Prostate gland (tissue), 2 donors: ENCODE results near the gene GRB10. TPM values are rescaled to one million over a fixed set of nuclear protein-coding genes. Genes with fewer than 3 reads are reported as not detected.

Source experiments
- DNase-seq: peaks from one replicate; pipeline ENCODE4 v3.0.0-alpha.2; 2019; ENCODE audit warnings: low spot score
- H3K27ac ChIP-seq, 2 donors: fragments of 200-600 bp; sonication (generic); 2 replicates each; pipeline ENCODE4 v1.5.1; 2017 to 2019
- H3K27me3 ChIP-seq: fragments of 200-600 bp; sonication (generic); replicated peaks from 2 replicates; pipeline ENCODE4 v1.5.1; 2019; ENCODE audit not compliant: insufficient read depth
- H3K36me3 ChIP-seq, 2 donors: fragments of 200-600 bp; sonication (generic); 1 replicate in 1 of 2; 2 replicates in 1 of 2; pipeline versions ENCODE4 v1.5.1 to v1.8.1; 2017 to 2019
- H3K4me1 ChIP-seq: fragments of 200-600 bp; sonication (generic); replicated peaks from 2 replicates; pipeline ENCODE4 v1.5.1; 2019
- H3K4me3 ChIP-seq, 2 donors: fragments of 200-600 bp; sonication (generic); 2 replicates each; pipeline ENCODE4 v1.5.1; 2017 to 2019
- H3K9me3 ChIP-seq: fragments of 200-600 bp; sonication (generic); 2 replicates; pipeline ENCODE4 v1.5.1; 2017
- CTCF ChIP-seq, 4 experiments: fragments of 200-600 bp in 2 of 4; fragments of 450-650 bp in 2 of 4; sonication (generic) in 2 of 4; IDR thresholded peaks; 1 replicate in 3 of 4; 2 replicates in 1 of 4; pipeline ENCODE4 v1.5.1; 2016 to 2019; ENCODE audit warnings: antibody characterized with exemption in 4 of 4, mild to moderate bottlenecking in 2 of 4, moderate library complexity in 2 of 4
- POLR2A ChIP-seq: fragments of 450-650 bp; IDR thresholded peaks from one replicate; pipeline ENCODE4 v1.6.1; 2016; ENCODE audit warnings: antibody characterized with exemption, mild to moderate bottlenecking
- POLR2AphosphoS5 ChIP-seq: sonication (generic); formaldehyde crosslinking; IDR thresholded peaks from one replicate; pipeline ENCODE4 v1.6.1; 2017; ENCODE audit warnings: antibody characterized with exemption
- WGBS: methylation state at CpG from one replicate; pipeline ENCODE4 v1.1.5; 2018; 5-methylcytosine and 5-hydroxymethylcytosine counted together
- intact Hi-C: fragments of 100-400 bp; cut with DNase I; formaldehyde crosslinking; loops from one replicate; pipeline ENCODE4 v1.14.2; 2022
- total RNA-seq, 2 donors: library from RNA; depleted of rRNA; stranded (reverse); fragments of >200 nt; gene quantifications; one replicate each; pipeline ENCODE4 v1.1.0, GENCODE V29; 2016

The GRB10 gene
- total RNA-seq, 2 donors from 2014 or later = 54.3 to 63.1 TPM

- Histone ChIP-seq H3K4me1 (no peaks in the 10 kb centered on the region), H3K27me3 (no peaks in the 10 kb centered on the region), H3K9me3 (no peaks in the 10 kb centered on the region), H3K4me3 (no peak overlapping the region), H3K27ac (no peak overlapping the region), H3K36me3 (no peaks in the 10 kb centered on the region)
- TF ChIP-seq POLR2AphosphoS5 (no peak), CTCF (IDR thresholded peaks at IDR 0.05) (no peak)
- DNase-seq = no peak
- intact Hi-C loops = no loop called here
- WGBS = 76% methylated on average over 5 of the region's 5 CpGs
These were observed 49.1 kb downstream of the GRB10 start for GRCh38 chr7:50733552-50733951.

- Histone ChIP-seq H3K27ac (no peak overlapping the region), H3K36me3 (no peaks in the 10 kb centered on the region), H3K4me3 (no peak overlapping the region), H3K27me3 (no peaks in the 10 kb centered on the region), H3K4me1 (no peaks in the 10 kb centered on the region), H3K9me3 (no peaks in the 10 kb centered on the region)
- DNase-seq = no peak
- no peak for TF ChIP-seq CTCF (IDR thresholded peaks at IDR 0.05)
- no peak for TF ChIP-seq POLR2AphosphoS5
- TF ChIP-seq POLR2A = no peak
- intact Hi-C loops = no loop called here
- 93% methylated on average over 21 of the region's 21 CpGs for WGBS
These were observed 50.8 kb downstream of the GRB10 start for GRCh38 chr7:50731703-50732582.

- no peak overlapping the region for H3K4me3 ChIP-seq
- H3K9me3 ChIP-seq = no peaks in the 10 kb centered on the region
- no peaks in the 10 kb centered on the region for H3K36me3 ChIP-seq
- no peak for TF ChIP-seq POLR2AphosphoS5
- TF ChIP-seq CTCF (IDR thresholded peaks at IDR 0.05) = no peak
- no peak for TF ChIP-seq POLR2A
- DNase-seq = no peak
- WGBS = 69% methylated on average over 12 of the region's 12 CpGs
- H3K27me3 ChIP-seq = no peaks in the 10 kb centered on the region
- intact Hi-C loops = no loop called here
- H3K4me1 ChIP-seq = no peaks in the 10 kb centered on the region
- H3K27ac ChIP-seq = no peak overlapping the region
These were observed 52.0 kb downstream of the GRB10 start for GRCh38 chr7:50730446-50731400.

GRCh38 chr7:50729962-50730361 lies 52.7 kb downstream of the GRB10 start:
- DNase-seq = no peak
- H3K27me3 ChIP-seq = no peaks in the 10 kb centered on the region
- intact Hi-C loops = no loop called here
- no peak overlapping the region for H3K4me3 ChIP-seq
- no peak for TF ChIP-seq POLR2AphosphoS5
- TF ChIP-seq POLR2A = no peak
- no peak for TF ChIP-seq CTCF (IDR thresholded peaks at IDR 0.05)
- H3K36me3 ChIP-seq = no peaks in the 10 kb centered on the region
- no peaks in the 10 kb centered on the region for H3K4me1 ChIP-seq
- WGBS = 85% methylated on average over 5 of the region's 5 CpGs
- H3K27ac ChIP-seq = no peak overlapping the region
- H3K9me3 ChIP-seq = no peaks in the 10 kb centered on the region
